GM12865 (cell line): ENCODE measurements around the gene NEMF.
"Not testable (repeated sequence)": the region's sequence is repeated elsewhere in the genome, so short reads cannot be mapped to it uniquely, and the experiment has no call there.

Experiments
- DNase-seq: peaks from one replicate; pipeline ENCODE4 v3.0.0; 2010; ENCODE audit warnings: low read depth
- H3K4me3 ChIP-seq: 2 replicates; pipeline ENCODE4 v1.5.1; 2011; ENCODE audit warnings: mild to moderate bottlenecking, low read depth, low read length, control low read depth
- TF ChIP-seq, protein P1 (sequence below): IDR thresholded peaks from 2 replicates; pipeline ENCODE4 v1.5.1; 2011; ENCODE audit warnings: low read length, control low read depth, low read depth, inconsistent platforms; ENCODE audit not compliant: insufficient read depth; ENCODE audit errors: missing control alignments

Gene NEMF, protein sequence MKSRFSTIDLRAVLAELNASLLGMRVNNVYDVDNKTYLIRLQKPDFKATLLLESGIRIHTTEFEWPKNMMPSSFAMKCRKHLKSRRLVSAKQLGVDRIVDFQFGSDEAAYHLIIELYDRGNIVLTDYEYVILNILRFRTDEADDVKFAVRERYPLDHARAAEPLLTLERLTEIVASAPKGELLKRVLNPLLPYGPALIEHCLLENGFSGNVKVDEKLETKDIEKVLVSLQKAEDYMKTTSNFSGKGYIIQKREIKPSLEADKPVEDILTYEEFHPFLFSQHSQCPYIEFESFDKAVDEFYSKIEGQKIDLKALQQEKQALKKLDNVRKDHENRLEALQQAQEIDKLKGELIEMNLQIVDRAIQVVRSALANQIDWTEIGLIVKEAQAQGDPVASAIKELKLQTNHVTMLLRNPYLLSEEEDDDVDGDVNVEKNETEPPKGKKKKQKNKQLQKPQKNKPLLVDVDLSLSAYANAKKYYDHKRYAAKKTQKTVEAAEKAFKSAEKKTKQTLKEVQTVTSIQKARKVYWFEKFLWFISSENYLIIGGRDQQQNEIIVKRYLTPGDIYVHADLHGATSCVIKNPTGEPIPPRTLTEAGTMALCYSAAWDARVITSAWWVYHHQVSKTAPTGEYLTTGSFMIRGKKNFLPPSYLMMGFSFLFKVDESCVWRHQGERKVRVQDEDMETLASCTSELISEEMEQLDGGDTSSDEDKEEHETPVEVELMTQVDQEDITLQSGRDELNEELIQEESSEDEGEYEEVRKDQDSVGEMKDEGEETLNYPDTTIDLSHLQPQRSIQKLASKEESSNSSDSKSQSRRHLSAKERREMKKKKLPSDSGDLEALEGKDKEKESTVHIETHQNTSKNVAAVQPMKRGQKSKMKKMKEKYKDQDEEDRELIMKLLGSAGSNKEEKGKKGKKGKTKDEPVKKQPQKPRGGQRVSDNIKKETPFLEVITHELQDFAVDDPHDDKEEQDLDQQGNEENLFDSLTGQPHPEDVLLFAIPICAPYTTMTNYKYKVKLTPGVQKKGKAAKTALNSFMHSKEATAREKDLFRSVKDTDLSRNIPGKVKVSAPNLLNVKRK

GRCh38 chr14:49852301-49853157 lies at the start of gene NEMF:
TSS of gene NEMF (minus strand) at chr14:49852788. CDS start at chr14:49852753, 35 bp downstream.
- H3K4me3 ChIP-seq = peak within 1 kb of the TSS; percentile 74
- DNase-seq = peak; percentile 92
- TF ChIP-seq, protein P1, sequence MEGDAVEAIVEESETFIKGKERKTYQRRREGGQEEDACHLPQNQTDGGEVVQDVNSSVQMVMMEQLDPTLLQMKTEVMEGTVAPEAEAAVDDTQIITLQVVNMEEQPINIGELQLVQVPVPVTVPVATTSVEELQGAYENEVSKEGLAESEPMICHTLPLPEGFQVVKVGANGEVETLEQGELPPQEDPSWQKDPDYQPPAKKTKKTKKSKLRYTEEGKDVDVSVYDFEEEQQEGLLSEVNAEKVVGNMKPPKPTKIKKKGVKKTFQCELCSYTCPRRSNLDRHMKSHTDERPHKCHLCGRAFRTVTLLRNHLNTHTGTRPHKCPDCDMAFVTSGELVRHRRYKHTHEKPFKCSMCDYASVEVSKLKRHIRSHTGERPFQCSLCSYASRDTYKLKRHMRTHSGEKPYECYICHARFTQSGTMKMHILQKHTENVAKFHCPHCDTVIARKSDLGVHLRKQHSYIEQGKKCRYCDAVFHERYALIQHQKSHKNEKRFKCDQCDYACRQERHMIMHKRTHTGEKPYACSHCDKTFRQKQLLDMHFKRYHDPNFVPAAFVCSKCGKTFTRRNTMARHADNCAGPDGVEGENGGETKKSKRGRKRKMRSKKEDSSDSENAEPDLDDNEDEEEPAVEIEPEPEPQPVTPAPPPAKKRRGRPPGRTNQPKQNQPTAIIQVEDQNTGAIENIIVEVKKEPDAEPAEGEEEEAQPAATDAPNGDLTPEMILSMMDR = peak; percentile 76

DNA sequence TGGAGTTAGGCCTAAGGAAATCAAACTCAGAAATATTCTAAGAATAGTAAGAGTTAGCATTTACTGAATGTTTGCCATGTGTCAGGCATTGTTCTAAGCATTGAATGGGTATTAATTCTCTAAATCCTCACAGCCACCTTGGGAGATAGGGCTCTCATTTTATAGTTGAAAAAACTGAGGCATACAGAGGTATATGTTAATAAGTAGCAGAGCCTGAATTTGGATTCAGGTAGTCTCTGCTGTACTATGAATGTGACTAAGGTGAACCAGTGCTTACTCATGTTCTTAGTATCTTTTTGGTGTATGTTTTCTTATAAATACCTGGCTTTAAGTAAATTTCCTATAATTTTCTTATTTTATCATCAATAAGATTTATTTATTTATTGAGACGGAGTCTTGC lies 48.4 kb upstream of the NEMF start:
- TF ChIP-seq, protein P1 = no peak
- no peak for DNase-seq

GRCh38 chr14:49898485-49898884 lies 45.9 kb upstream of the NEMF start:
- H3K4me3 ChIP-seq = peak overlapping the region; percentile 67
- DNase-seq = no peak
- TF ChIP-seq, protein P1 = no peak

More for the DNA sequence above, 48.4 kb upstream of the NEMF start:
- no peak overlapping the region for H3K4me3 ChIP-seq

GRCh38 chr14:49897965-49898364 lies 45.4 kb upstream of the NEMF start:
- TF ChIP-seq, protein P1 = no peak
- DNase-seq = no peak
- H3K4me3 ChIP-seq = peak overlapping the region; percentile 67

DNA sequence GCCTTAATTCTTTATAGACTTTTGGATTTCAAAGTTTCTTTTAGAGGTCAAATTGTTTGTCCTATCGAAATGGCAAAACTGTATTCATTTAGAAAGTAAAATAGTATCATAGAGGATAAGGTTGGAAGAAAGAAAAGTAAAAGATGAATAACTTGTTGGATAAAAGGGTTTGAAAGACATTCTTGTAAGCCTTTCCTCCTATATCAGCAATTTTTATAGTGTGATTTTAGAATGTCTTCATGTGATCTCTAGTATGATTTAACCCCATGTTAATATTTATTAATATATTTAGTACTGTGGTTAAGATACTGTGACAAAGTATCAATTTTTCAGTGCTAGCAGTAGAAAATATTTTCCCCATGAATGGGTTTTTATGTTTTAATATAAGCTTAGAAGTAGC lies 44.8 kb upstream of the NEMF start:
- DNase-seq = no peak
- TF ChIP-seq, protein P1 = no peak
- peak overlapping the region; percentile 67 for H3K4me3 ChIP-seq

- DNase-seq = no peak
- TF ChIP-seq, protein P1 = no peak
- H3K4me3 ChIP-seq = peak overlapping the region; percentile 67
These were observed 44.4 kb upstream of the NEMF start for GRCh38 chr14:49896966-49897365.

- H3K4me3 ChIP-seq = peak overlapping the region; percentile 67
- DNase-seq = not testable (repeated sequence)
These were observed 43.7 kb upstream of the NEMF start for GRCh38 chr14:49896272-49896671.
